ENCODE results near the gene TP53TG3C. TPM values are rescaled to one million over a fixed set of nuclear protein-coding genes. Genes with fewer than 3 reads are reported as not detected.
"Not testable (repeated sequence)": the region's sequence is repeated elsewhere in the genome, so short reads cannot be mapped to it uniquely, and the experiment has no call there.

The TP53TG3C gene
- total RNA-seq (not detected), polyA plus RNA-seq (not detected)
- long read RNA-seq, donor 1 = 0 reads
- long read RNA-seq, donor 2 = 0 reads

DNA sequence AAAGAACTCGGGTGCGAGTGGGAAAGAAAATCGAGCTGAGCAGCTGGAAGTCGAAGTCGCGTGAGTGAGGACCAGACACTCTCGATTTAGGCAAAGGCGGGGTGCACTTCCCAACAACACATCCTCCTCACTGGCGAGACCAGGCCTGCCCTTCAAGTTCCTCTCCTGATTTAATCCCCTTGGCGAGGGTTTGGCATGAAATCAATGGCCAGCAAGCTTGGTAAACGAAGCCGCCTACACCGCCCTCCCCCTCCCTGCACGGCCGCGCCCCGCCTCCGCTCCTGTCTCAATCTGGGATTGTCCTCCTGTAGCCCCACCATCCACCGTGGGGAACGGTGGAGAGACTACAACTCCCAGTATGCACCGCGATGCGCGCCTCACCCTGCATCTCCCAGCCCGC, at the start of gene TP53TG3C:
TP53TG3C (plus strand) TSS at position 301 of the 400 bp plus-strand sequence; CDS start at position 369, 68 bp downstream.
- H3K36me3 ChIP-seq (ENCODE audit: control insufficient read depth in 1 of 2, insufficient read depth in 2 of 2, low read length in 1 of 2); H3K9me3 ChIP-seq (ENCODE audit: control insufficient read depth, low read length); DNase-seq; ATAC-seq (ENCODE audit: low FRiP score); H3K27me3 ChIP-seq (ENCODE audit: control insufficient read depth in 1 of 2, insufficient read depth in 2 of 2, low read length in 1 of 2); H3K4me1 ChIP-seq (ENCODE audit: control insufficient read depth in 1 of 2, insufficient read depth in 2 of 2, low read length in 2 of 2); intact Hi-C loops (cut with DNase I); H3K4me3 ChIP-seq (ENCODE audit: low read length in 2 of 2); H3K27ac ChIP-seq (ENCODE audit: low read depth in 1 of 2, low read length in 2 of 2): not testable (repeated sequence)
- WGBS, 2 donors = no CpG with 5 or more reads among the region's 25 CpGs

Other genes with a start within 250 kb of the TP53TG3C start
- gene TP53TG3E, start 110.1 kb downstream of the TP53TG3C start, total RNA-seq = not detected
- gene TP53TG3E, start 110.1 kb downstream of the TP53TG3C start, polyA plus RNA-seq = not detected
- gene TP53TG3B, start 166.6 kb downstream of the TP53TG3C start, total RNA-seq = not detected
- gene TP53TG3B, start 166.6 kb downstream of the TP53TG3C start, polyA plus RNA-seq = under 1 TPM in 1 of 2 donors, not detected in 1; 0.74 TPM

Measured in aorta (tissue), 5 donors.